Keratinocyte (primary cell): ENCODE results near the gene ZNF100. TPM values are rescaled to one million over a fixed set of nuclear protein-coding genes. Genes with fewer than 3 reads are reported as not detected.
A peak's percentile ranks its signal among the peaks of the same experiment; 100 is the strongest.

Experiments used
- DNase-seq: peaks from one replicate; pipeline ENCODE4 v3.0.0-alpha.2; 2011; ENCODE audit warnings: low read depth, missing footprints, low spot score
- FAIRE-seq: peaks from 2 replicates; lab custom pipeline; 2011; peaks lifted over from hg19 to GRCh38; lab: Jason Lieb, UNC
- H2AFZ ChIP-seq: 2 replicates; pipeline ENCODE4 v1.6.0; 2012; ENCODE audit warnings: low read length, control low read depth, inconsistent platforms; ENCODE audit not compliant: control insufficient read depth
- H3K27ac ChIP-seq: 2 replicates; pipeline ENCODE4 v1.5.1; 2011; ENCODE audit warnings: low read length; ENCODE audit not compliant: control insufficient read depth, insufficient read depth
- H3K27me3 ChIP-seq: 3 replicates; pipeline ENCODE4 v1.6.0; 2011; ENCODE audit warnings: low read length; ENCODE audit not compliant: control insufficient read depth, insufficient read depth; ENCODE audit errors: extremely low read depth
- H3K36me3 ChIP-seq, 2 experiments: 2 replicates in 1 of 2; 3 replicates in 1 of 2; pipeline ENCODE4 v1.5.1; 2011; ENCODE audit warnings: low read length in 2 of 2, mild to moderate bottlenecking in 1 of 2; ENCODE audit not compliant: control insufficient read depth in 2 of 2, insufficient read depth in 2 of 2; ENCODE audit errors: extremely low read depth in 1 of 2
- H3K4me1 ChIP-seq: 3 replicates; pipeline ENCODE4 v1.5.1; 2011; ENCODE audit warnings: low read length; ENCODE audit not compliant: control insufficient read depth, insufficient read depth; ENCODE audit errors: extremely low read depth
- H3K4me2 ChIP-seq: 3 replicates; pipeline ENCODE4 v1.6.0; 2011; ENCODE audit warnings: low read depth, low read length; ENCODE audit not compliant: control insufficient read depth, insufficient read depth; ENCODE audit errors: extremely low read depth
- H3K4me3 ChIP-seq, 3 experiments: fragments of 200-600 bp in 1 of 3; sonication (generic) in 1 of 3; 2 replicates in 2 of 3; 3 replicates in 1 of 3; pipeline ENCODE4 v1.5.1; 2011 to 2016; ENCODE audit warnings: low read length in 3 of 3, mild to moderate bottlenecking in 3 of 3, control low read depth in 2 of 3, inconsistent platforms in 1 of 3, low read depth in 1 of 3, mixed read lengths in 1 of 3, mixed run types in 1 of 3, moderate library complexity in 1 of 3; ENCODE audit not compliant: control insufficient read depth in 2 of 3, insufficient read depth in 2 of 3; ENCODE audit errors: extremely low read depth in 1 of 3
- H3K79me2 ChIP-seq: 2 replicates; pipeline ENCODE4 v1.6.0; 2012; ENCODE audit warnings: low read length; ENCODE audit not compliant: control insufficient read depth, insufficient read depth
- H3K9ac ChIP-seq: 3 replicates; pipeline ENCODE4 v1.6.0; 2011; ENCODE audit warnings: low read length; ENCODE audit not compliant: control insufficient read depth, insufficient read depth; ENCODE audit errors: extremely low read depth
- H3K9me1 ChIP-seq: 3 replicates; pipeline ENCODE4 v1.6.0; 2011; ENCODE audit warnings: low read length; ENCODE audit not compliant: control insufficient read depth, insufficient read depth; ENCODE audit errors: extremely low read depth
- H3K9me3 ChIP-seq: 2 replicates; pipeline ENCODE4 v1.5.1; 2012; ENCODE audit warnings: low read depth, low read length; ENCODE audit not compliant: control insufficient read depth
- H4K20me1 ChIP-seq: 3 replicates; pipeline ENCODE4 v1.6.0; 2011; ENCODE audit warnings: low read length; ENCODE audit not compliant: control insufficient read depth, insufficient read depth; ENCODE audit errors: extremely low read depth
- EZH2 ChIP-seq: IDR thresholded peaks from one replicate; pipeline ENCODE4 v1.6.1; 2012; ENCODE audit warnings: inconsistent platforms, mild to moderate bottlenecking, low read length, moderate library complexity
- dilution Hi-C: fragments of 300-500 bp; cut with MboI; formaldehyde crosslinking; loops from one replicate; pipeline ENCODE4 v1.7.0; 2020; ENCODE audit warnings: low sequenced_read_pairs; ENCODE audit not compliant: extremely low pct_ligation_motif_present
- polyA plus RNA-seq, 5 experiments: library from polyadenylated mRNA; depleted of rRNA in 3 of 5; stranded (reverse) in 3 of 5; stranded (forward) in 1 of 5; unstranded in 1 of 5; fragments of >200 nt; gene quantifications; 1 replicate in 1 of 5; 2 replicates in 3 of 5; 3 replicates in 1 of 5; pipeline versions ENCODE4 v1.2.1 to v1.2.3, GENCODE V29; 2011 to 2012; ENCODE audit warnings: missing spikeins in 2 of 5, low read depth in 1 of 5, low replicate concordance in 1 of 5
- TF ChIP-seq, protein P1 (sequence below), 3 experiments: IDR thresholded peaks in 1 of 3; conservative IDR thresholded peaks in 1 of 3; optimal IDR thresholded peaks in 1 of 3; 2 replicates in 2 of 3; 3 replicates in 1 of 3; pipeline versions ENCODE3 to v1.5.1; 2011; ENCODE audit warnings: low read length in 3 of 3, mild to moderate bottlenecking in 3 of 3, moderate library complexity in 2 of 3, control low read depth in 1 of 3, inconsistent platforms in 1 of 3; ENCODE audit not compliant: insufficient read depth in 2 of 3; ENCODE audit errors: extremely low read depth in 1 of 3

ZNF100 gene
- polyA plus RNA-seq, 1 donor (not counting 4 experiments of a cell fraction or from before 2014, with no cell fraction given), result 4.7 TPM

DNA sequence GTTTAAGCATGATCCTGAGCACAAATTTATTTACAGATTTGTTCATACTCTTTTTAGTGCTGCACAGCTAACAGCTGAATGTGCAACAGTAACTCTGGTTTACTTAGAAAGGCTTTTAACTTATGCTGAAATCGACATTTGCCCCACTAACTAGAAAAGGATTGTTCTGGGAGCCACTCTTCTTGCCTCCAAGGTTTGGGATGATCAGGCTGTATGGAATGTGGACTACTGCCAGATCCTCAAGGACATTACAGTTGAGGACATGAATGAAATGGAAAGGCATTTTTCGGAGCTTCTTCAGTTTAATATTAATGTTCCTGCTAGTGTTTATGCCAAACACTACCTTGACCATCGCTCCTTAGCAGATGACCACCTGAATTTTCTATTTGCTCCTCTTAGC, 16.0 kb downstream of the ZNF100 start:
- Histone ChIP-seq H3K9me3 (peaks cover 3% of the 10 kb centered on the region), H3K27ac (no peak overlapping the region), H3K27me3 (no peaks in the 10 kb centered on the region), H3K79me2 (peaks cover 20% of the 10 kb centered on the region), H4K20me1 (no peaks in the 10 kb centered on the region), H3K9me1 (no peaks in the 10 kb centered on the region), H3K4me2 (no peak overlapping the region), H3K4me1 (no peaks in the 10 kb centered on the region), H3K4me3 (no peak overlapping the region), H2AFZ (no peak overlapping the region), H3K36me3 (peaks cover 3% of the 10 kb centered on the region in 2 experiments), H3K9ac (no peak overlapping the region)
- TF ChIP-seq EZH2, result no peak
- TF ChIP-seq, protein P1, sequence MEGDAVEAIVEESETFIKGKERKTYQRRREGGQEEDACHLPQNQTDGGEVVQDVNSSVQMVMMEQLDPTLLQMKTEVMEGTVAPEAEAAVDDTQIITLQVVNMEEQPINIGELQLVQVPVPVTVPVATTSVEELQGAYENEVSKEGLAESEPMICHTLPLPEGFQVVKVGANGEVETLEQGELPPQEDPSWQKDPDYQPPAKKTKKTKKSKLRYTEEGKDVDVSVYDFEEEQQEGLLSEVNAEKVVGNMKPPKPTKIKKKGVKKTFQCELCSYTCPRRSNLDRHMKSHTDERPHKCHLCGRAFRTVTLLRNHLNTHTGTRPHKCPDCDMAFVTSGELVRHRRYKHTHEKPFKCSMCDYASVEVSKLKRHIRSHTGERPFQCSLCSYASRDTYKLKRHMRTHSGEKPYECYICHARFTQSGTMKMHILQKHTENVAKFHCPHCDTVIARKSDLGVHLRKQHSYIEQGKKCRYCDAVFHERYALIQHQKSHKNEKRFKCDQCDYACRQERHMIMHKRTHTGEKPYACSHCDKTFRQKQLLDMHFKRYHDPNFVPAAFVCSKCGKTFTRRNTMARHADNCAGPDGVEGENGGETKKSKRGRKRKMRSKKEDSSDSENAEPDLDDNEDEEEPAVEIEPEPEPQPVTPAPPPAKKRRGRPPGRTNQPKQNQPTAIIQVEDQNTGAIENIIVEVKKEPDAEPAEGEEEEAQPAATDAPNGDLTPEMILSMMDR (optimal IDR thresholded peaks at IDR 0.05 in 1 of 3, IDR thresholded peaks at IDR 0.05 in 1 of 3, conservative IDR thresholded peaks at IDR 0.05 in 1 of 3; ENCODE audit: extremely low read depth in 1 of 3, insufficient read depth in 2 of 3, low read length in 3 of 3), result no peak
- dilution Hi-C loops, result no loop called here
- FAIRE-seq, result peak; percentile 13
- no peak for DNase-seq

DNA sequence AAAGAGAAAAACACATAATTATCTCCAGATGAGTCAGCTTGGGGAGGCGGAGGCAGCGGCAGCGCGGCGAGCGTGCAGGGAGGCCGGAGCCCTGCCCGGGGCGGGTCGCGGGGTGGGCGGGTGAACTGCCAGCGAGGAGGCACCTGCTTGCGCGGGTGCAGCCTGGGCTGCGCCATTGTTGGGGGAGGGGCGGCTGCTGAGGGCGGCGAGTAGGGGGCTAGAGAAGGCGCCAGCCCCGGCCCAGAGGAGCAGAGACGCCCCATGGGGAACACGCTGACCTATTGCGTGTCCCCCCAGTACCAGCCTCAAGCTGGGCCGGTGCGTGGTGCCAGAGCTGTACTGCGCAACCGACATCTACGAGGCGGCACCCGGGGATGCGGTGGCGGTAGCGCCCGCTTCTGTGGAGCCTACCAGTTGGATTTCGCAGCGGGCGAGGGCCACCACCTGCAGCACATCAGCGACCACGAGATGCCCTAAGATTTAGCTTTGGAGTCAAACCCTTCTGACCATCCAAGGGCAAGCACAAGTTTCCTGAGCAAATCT, 16.7 kb downstream of the ZNF100 start:
- Histone ChIP-seq H3K4me2 (no peak overlapping the region), H3K27ac (no peak overlapping the region), H3K9ac (no peak overlapping the region), H2AFZ (no peak overlapping the region), H3K9me1 (no peaks in the 10 kb centered on the region), H3K9me3 (peaks cover 3% of the 10 kb centered on the region), H3K4me3 (no peak overlapping the region), H3K79me2 (peaks cover 15% of the 10 kb centered on the region), H3K36me3 (peaks cover 3% of the 10 kb centered on the region in 2 experiments), H4K20me1 (no peaks in the 10 kb centered on the region), H3K27me3 (no peaks in the 10 kb centered on the region), H3K4me1 (no peaks in the 10 kb centered on the region)
- TF ChIP-seq, protein P1 (optimal IDR thresholded peaks at IDR 0.05 in 1 of 3, IDR thresholded peaks at IDR 0.05 in 1 of 3, conservative IDR thresholded peaks at IDR 0.05 in 1 of 3; ENCODE audit: extremely low read depth in 1 of 3, insufficient read depth in 2 of 3, low read length in 3 of 3), result no peak
- no peak for TF ChIP-seq EZH2
- dilution Hi-C loops, result no loop called here
- FAIRE-seq (no peak), DNase-seq (no peak)
